Peyer's patch (tissue), 4 donors: ENCODE data around the gene PDE11A. TPM values are rescaled to one million over a fixed set of nuclear protein-coding genes. Genes with fewer than 3 reads are reported as not detected.

Source experiments
- DNase-seq, 3 donors: peaks; one replicate each; pipeline ENCODE4 v3.0.0-alpha.2; 2017 to 2019
- H3K27ac ChIP-seq, 4 donors: fragments of 200-600 bp; sonication (generic); one replicate each; pipeline ENCODE4 v1.5.1; 2016 to 2019
- H3K27me3 ChIP-seq, 2 donors: fragments of 200-600 bp; sonication (generic); one replicate each; pipeline ENCODE4 v1.5.1; 2019
- H3K36me3 ChIP-seq, 3 donors: fragments of 200-600 bp; sonication (generic); one replicate each; pipeline ENCODE4 v1.5.1; 2016 to 2019
- H3K4me1 ChIP-seq, 4 donors: fragments of 200-600 bp; sonication (generic); one replicate each; pipeline ENCODE4 v1.5.1; 2016 to 2019
- H3K4me3 ChIP-seq, 4 donors: fragments of 200-600 bp; sonication (generic); 1 replicate in 3 of 4; 2 replicates in 1 of 4; pipeline ENCODE4 v1.5.1; 2016 to 2019; ENCODE audit warnings: mild to moderate bottlenecking in 1 of 4
- H3K9me3 ChIP-seq, 4 donors: fragments of 200-600 bp; sonication (generic); one replicate each; pipeline ENCODE4 v1.5.1; 2016 to 2019; ENCODE audit warnings: mild to moderate bottlenecking in 1 of 4
- POLR2A ChIP-seq, 2 donors: fragments of 450-650 bp; IDR thresholded peaks; one replicate each; pipeline ENCODE4 v1.5.1; 2017; ENCODE audit warnings: antibody characterized with exemption in 2 of 2, mild to moderate bottlenecking in 2 of 2, moderate library complexity in 2 of 2
- total RNA-seq, 4 donors: library from RNA; depleted of rRNA; stranded (reverse); fragments of >200 nt; gene quantifications; one replicate each; pipeline ENCODE4 v1.1.0, GENCODE V29; 2016
- TF ChIP-seq, protein P1 (sequence below), 6 experiments: fragments of 450-650 bp in 4 of 6; fragments of 200-600 bp in 2 of 6; sonication (generic) in 1 of 6; IDR thresholded peaks; one replicate each; pipeline ENCODE4 v1.5.1; 2017 to 2019; ENCODE audit warnings: antibody characterized with exemption in 6 of 6, mild to moderate bottlenecking in 3 of 6, moderate library complexity in 1 of 6

Gene PDE11A
- total RNA-seq, 4 donors from 2014 or later, result 1.6 to 2.1 (median 1.7) TPM

DNA sequence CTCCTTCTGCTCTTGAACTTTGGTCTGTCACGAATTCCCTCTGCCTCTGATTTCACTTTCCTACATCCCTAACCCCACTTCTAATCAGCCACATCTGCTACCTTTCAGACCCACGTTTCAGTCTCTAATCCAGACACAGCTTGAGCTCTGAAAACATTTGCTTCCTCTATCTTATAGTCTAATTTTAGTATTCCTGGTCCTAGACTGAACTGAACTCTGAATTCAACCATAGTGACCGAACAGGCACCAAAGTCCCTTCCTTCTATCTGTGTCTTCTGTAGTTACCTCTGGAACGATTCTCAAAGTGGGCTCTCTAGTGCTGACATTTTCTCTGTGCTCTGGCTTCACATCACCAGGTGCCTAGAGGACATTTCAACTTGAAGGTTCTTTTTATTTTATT, 156.2 kb downstream of the PDE11A start:
- Histone ChIP-seq H3K27me3 (no peaks in the 10 kb centered on the region), H3K27ac (no peak overlapping the region), H3K36me3 (no peaks in the 10 kb centered on the region), H3K9me3 (no peaks in the 10 kb centered on the region), H3K4me1 (no peaks in the 10 kb centered on the region), H3K4me3 (no peak overlapping the region)
- TF ChIP-seq POLR2A (IDR thresholded peaks at IDR 0.05), result no peak
- TF ChIP-seq, protein P1, sequence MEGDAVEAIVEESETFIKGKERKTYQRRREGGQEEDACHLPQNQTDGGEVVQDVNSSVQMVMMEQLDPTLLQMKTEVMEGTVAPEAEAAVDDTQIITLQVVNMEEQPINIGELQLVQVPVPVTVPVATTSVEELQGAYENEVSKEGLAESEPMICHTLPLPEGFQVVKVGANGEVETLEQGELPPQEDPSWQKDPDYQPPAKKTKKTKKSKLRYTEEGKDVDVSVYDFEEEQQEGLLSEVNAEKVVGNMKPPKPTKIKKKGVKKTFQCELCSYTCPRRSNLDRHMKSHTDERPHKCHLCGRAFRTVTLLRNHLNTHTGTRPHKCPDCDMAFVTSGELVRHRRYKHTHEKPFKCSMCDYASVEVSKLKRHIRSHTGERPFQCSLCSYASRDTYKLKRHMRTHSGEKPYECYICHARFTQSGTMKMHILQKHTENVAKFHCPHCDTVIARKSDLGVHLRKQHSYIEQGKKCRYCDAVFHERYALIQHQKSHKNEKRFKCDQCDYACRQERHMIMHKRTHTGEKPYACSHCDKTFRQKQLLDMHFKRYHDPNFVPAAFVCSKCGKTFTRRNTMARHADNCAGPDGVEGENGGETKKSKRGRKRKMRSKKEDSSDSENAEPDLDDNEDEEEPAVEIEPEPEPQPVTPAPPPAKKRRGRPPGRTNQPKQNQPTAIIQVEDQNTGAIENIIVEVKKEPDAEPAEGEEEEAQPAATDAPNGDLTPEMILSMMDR (IDR thresholded peaks at IDR 0.05), result no peak
- DNase-seq, result no peak

DNA sequence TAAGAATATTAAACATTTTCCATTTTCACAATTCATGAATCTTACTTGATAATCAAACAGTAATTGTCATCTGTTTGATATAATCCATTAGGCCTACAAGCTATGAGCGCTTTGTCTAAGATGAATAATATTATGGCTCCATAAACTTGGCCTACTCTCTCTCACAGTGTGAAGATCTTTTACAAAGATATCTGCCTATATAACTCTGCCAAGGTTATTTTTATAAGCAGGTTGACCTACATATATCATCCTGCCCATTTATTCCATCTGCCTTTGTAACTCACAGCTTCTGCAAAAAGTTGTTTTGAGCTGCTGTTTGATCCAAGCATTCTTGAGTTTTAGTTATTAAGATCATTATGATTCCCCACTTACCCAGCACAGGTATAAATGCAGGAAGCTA, 158.3 kb downstream of the PDE11A start:
- H3K4me3 ChIP-seq, result no peak overlapping the region
- no peak overlapping the region for H3K27ac ChIP-seq
- no peaks in the 10 kb centered on the region for H3K36me3 ChIP-seq
- TF ChIP-seq, protein P1 (IDR thresholded peaks at IDR 0.05), result no peak
- no peak for TF ChIP-seq POLR2A (IDR thresholded peaks at IDR 0.05)
- H3K4me1 ChIP-seq, result no peaks in the 10 kb centered on the region
- no peaks in the 10 kb centered on the region for H3K27me3 ChIP-seq
- DNase-seq, result no peak
- no peaks in the 10 kb centered on the region for H3K9me3 ChIP-seq

DNA sequence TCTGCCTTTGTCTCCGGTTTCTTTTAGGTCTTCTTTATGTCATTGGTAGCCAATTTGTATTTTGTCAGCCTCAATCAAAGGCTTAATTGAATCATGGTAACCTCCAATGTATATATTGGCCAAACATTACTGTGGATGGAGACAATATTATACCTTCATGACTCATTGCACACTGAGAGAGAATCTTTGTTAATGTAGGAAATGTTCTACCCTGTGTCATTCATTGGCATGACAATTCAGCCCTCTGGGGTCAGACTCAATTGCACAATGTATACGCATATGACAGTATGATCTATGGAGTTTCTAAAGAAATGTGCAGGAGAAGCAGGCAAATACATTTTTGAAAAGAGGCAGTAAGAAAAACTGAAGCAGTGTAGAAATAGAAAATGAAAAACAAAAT, 162.6 kb downstream of the PDE11A start:
- Histone ChIP-seq H3K9me3 (no peaks in the 10 kb centered on the region), H3K4me1 (no peaks in the 10 kb centered on the region), H3K27ac (no peak overlapping the region), H3K4me3 (no peak overlapping the region), H3K36me3 (no peaks in the 10 kb centered on the region), H3K27me3 (no peaks in the 10 kb centered on the region)
- no peak for DNase-seq
- TF ChIP-seq POLR2A (IDR thresholded peaks at IDR 0.05), result no peak
- TF ChIP-seq, protein P1 (IDR thresholded peaks at IDR 0.05), result no peak

DNA sequence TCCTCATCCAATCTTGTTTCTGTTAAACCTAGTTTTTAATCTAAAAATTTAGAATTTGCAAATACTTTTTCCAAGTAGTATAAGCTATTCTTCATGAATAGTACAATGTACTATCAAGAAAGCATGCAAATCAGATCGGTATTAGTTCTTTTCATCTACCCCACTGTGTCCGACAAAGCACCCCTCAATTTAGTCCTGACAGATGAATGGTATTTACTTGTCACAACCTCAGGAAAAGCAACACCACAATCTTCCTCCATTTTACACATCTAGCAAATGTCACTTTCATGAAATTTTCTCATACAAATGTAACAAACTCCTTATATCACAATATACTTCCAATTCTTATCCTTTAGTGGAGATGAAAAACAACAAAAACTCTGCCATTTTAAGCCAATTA, 163.8 kb downstream of the PDE11A start:
- no peak for DNase-seq
- no peak overlapping the region for H3K27ac ChIP-seq

DNA sequence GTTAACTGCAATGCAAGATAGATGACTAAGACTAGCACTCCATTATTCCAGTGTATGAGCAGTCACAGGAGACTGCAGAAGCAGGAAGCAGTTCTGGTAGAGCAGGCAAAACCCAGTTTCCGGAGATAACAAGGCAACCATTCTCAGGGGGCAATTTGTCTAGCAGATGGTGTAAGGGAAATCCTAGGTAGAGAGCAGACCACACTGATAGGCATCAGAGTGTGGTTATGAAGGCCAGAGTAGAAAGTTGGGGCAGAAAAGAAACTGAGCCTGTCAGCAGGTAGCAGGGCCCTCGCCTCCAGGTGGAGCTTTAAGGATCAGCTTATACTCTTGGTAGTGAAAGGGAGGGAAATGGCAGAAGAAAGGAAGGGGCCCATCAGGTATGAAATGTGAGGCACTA, 164.4 kb downstream of the PDE11A start:
- no peak for DNase-seq
- TF ChIP-seq, protein P1 (IDR thresholded peaks at IDR 0.05), result no peak
- no peak for TF ChIP-seq POLR2A (IDR thresholded peaks at IDR 0.05)
- H3K27ac ChIP-seq, result no peak overlapping the region

More for the DNA sequence above, 163.8 kb downstream of the PDE11A start:
- TF ChIP-seq, protein P1 (IDR thresholded peaks at IDR 0.05), result no peak
- no peak for TF ChIP-seq POLR2A (IDR thresholded peaks at IDR 0.05)
- Histone ChIP-seq H3K4me1 (no peaks in the 10 kb centered on the region), H3K27me3 (no peaks in the 10 kb centered on the region), H3K4me3 (no peak overlapping the region), H3K9me3 (no peaks in the 10 kb centered on the region), H3K36me3 (no peaks in the 10 kb centered on the region)

More for the DNA sequence above, 164.4 kb downstream of the PDE11A start:
- Histone ChIP-seq H3K4me3 (no peak overlapping the region), H3K4me1 (no peaks in the 10 kb centered on the region), H3K36me3 (no peaks in the 10 kb centered on the region), H3K9me3 (no peaks in the 10 kb centered on the region), H3K27me3 (no peaks in the 10 kb centered on the region)
